AG04450 (cell line): ENCODE results near the gene ZIC1. TPM values are rescaled to one million over a fixed set of nuclear protein-coding genes. Genes with fewer than 3 reads are reported as not detected.

ENCODE experiments used
- CTCF ChIA-PET: fragments of 300-600, 350-600 bp; formaldehyde crosslinking; extraction: SDS; loops from one replicate; lab custom pipeline; 2022; ENCODE audit warnings: antibody characterized with exemption, inconsistent platforms; lab: Charles Lee
- POLR2A ChIA-PET: fragments of 350-600 bp; formaldehyde crosslinking; extraction: SDS; loops from one replicate; lab custom pipeline; 2021; ENCODE audit warnings: antibody characterized with exemption, inconsistent platforms; lab: Yijun Ruan, JAX
- DNase-seq: peaks from one replicate; pipeline ENCODE4 v3.0.0-alpha.2; 2011; ENCODE audit warnings: low read depth, low spot score
- H3K27ac ChIP-seq: one replicate; pipeline ENCODE4 v1.5.1; 2012; ENCODE audit warnings: low read depth, low read length, control low read depth
- H3K27me3 ChIP-seq: one replicate; pipeline ENCODE4 v1.6.0; 2012; ENCODE audit warnings: low read length; ENCODE audit not compliant: control insufficient read depth, insufficient read depth
- H3K4me3 ChIP-seq: 2 replicates; pipeline ENCODE4 v1.5.1; 2011; ENCODE audit warnings: mild to moderate bottlenecking, low read depth, low read length, control low read depth
- H3K9me3 ChIP-seq: 2 replicates; pipeline ENCODE4 v1.5.1; 2012; ENCODE audit warnings: low read length; ENCODE audit not compliant: control insufficient read depth, insufficient read depth
- CTCF ChIP-seq: IDR thresholded peaks from 2 replicates; pipeline ENCODE4 v1.5.1; 2011; ENCODE audit warnings: low read depth, low read length, control low read depth, inconsistent platforms
- polyA plus RNA-seq: library from polyadenylated mRNA; depleted of rRNA; stranded (reverse); fragments of >200 nt; gene quantifications from 2 replicates; pipeline ENCODE4 v1.2.3, GENCODE V29; 2011

Gene ZIC1
- polyA plus RNA-seq, 1 experiment, result not detected

- Histone ChIP-seq H3K27me3 (peaks cover 92% of the 10 kb centered on the region), H3K27ac (no peak overlapping the region), H3K4me3 (no peak overlapping the region), H3K9me3 (peaks cover 35% of the 10 kb centered on the region)
- TF ChIP-seq CTCF, result no peak
- DNase-seq, result no peak
- ChIA-PET CTCF (no interaction called here), POLR2A (no interaction called here)
Observed at GRCh38 chr3:147419781-147420224, 10.6 kb downstream of the ZIC1 start.

- CTCF ChIA-PET, result no interaction called here
- H3K4me3 ChIP-seq, result no peak overlapping the region
- H3K9me3 ChIP-seq, result peaks cover 35% of the 10 kb centered on the region
- DNase-seq, result no peak
- no peak for TF ChIP-seq CTCF
- POLR2A ChIA-PET, result no interaction called here
- no peak overlapping the region for H3K27ac ChIP-seq
- peaks cover 91% of the 10 kb centered on the region for H3K27me3 ChIP-seq
Observed at GRCh38 chr3:147420353-147421183, 11.4 kb downstream of the ZIC1 start.

GRCh38 chr3:147421184-147421912 lies 12.2 kb downstream of the ZIC1 start:
- no peak for TF ChIP-seq CTCF
- H3K9me3 ChIP-seq, result peaks cover 35% of the 10 kb centered on the region
- no peak overlapping the region for H3K4me3 ChIP-seq
- H3K27me3 ChIP-seq, result peaks cover 84% of the 10 kb centered on the region
- POLR2A ChIA-PET, result no interaction called here
- no peak for DNase-seq
- no peak overlapping the region for H3K27ac ChIP-seq
- CTCF ChIA-PET, result interaction anchor here (0.9 kb wide), 1 partner anchor 245 kb away, joined by 3 read pairs; no protein-coding TSS in a partner anchor

GRCh38 chr3:147422196-147422595 lies 13.0 kb downstream of the ZIC1 start:
- H3K27ac ChIP-seq, result no peak overlapping the region
- TF ChIP-seq CTCF, result no peak
- H3K27me3 ChIP-seq, result peaks cover 79% of the 10 kb centered on the region
- CTCF ChIA-PET, result interaction anchor here (0.7 to 0.9 kb wide), 2 partner anchors 244 to 1936 kb away, joined by 3 to 4 read pairs; no protein-coding TSS in a partner anchor
- H3K4me3 ChIP-seq, result no peak overlapping the region
- DNase-seq, result no peak
- POLR2A ChIA-PET, result no interaction called here
- H3K9me3 ChIP-seq, result peaks cover 35% of the 10 kb centered on the region
